Trophoblast cell (in vitro differentiated cells and primary cell): Measurements from ENCODE around the gene SLC35E2B. TPM values are rescaled to one million over a fixed set of nuclear protein-coding genes. Genes with fewer than 3 reads are reported as not detected.
"Not testable (repeated sequence)": the region's sequence is repeated elsewhere in the genome, so short reads cannot be mapped to it uniquely, and the experiment has no call there.

Source experiments
- DNase-seq, 2 donors: peaks; one replicate each; pipeline ENCODE4 v3.0.0-alpha.2; 2016
- H2AFZ ChIP-seq: 2 replicates; pipeline ENCODE4 v1.6.1; 2013; ENCODE audit warnings: low read length, moderate library complexity, mild to moderate bottlenecking; ENCODE audit not compliant: insufficient read depth, poor library complexity
- H2AK5ac ChIP-seq: 2 replicates; pipeline ENCODE4 v1.6.1; 2013; ENCODE audit warnings: mild to moderate bottlenecking, low read length
- H2BK120ac ChIP-seq: 2 replicates; pipeline ENCODE4 v1.6.1; 2013; ENCODE audit warnings: low read length, mild to moderate bottlenecking, moderate library complexity; ENCODE audit not compliant: insufficient read depth, poor library complexity
- H2BK12ac ChIP-seq: 2 replicates; pipeline ENCODE4 v1.6.1; 2013; ENCODE audit warnings: mild to moderate bottlenecking, low read length, moderate library complexity
- H2BK5ac ChIP-seq: 2 replicates; pipeline ENCODE4 v1.6.1; 2013; ENCODE audit warnings: low read length, low read depth, moderate library complexity, mild to moderate bottlenecking; ENCODE audit not compliant: poor library complexity
- H3K14ac ChIP-seq: 2 replicates; pipeline ENCODE4 v1.6.1; 2013; ENCODE audit warnings: mild to moderate bottlenecking, low read length
- H3K18ac ChIP-seq: 2 replicates; pipeline ENCODE4 v1.6.1; 2013; ENCODE audit warnings: mild to moderate bottlenecking, low read length
- H3K23ac ChIP-seq: 2 replicates; pipeline ENCODE4 v1.6.1; 2013; ENCODE audit warnings: low read length
- H3K27ac ChIP-seq: 2 replicates; pipeline ENCODE4 v1.5.1; 2013; ENCODE audit warnings: low read depth, mild to moderate bottlenecking, inconsistent platforms, low read length, moderate library complexity
- H3K27me3 ChIP-seq: 2 replicates; pipeline ENCODE4 v1.6.1; 2013; ENCODE audit warnings: inconsistent platforms, mild to moderate bottlenecking, low read length, moderate library complexity; ENCODE audit not compliant: insufficient read depth
- H3K36me3 ChIP-seq, 2 experiments: 1 replicate in 1 of 2; 2 replicates in 1 of 2; pipeline ENCODE4 v1.6.1; 2013; ENCODE audit warnings: low read length in 2 of 2, mild to moderate bottlenecking in 2 of 2, moderate library complexity in 1 of 2; ENCODE audit not compliant: insufficient read depth in 2 of 2, control insufficient read depth in 1 of 2
- H3K4ac ChIP-seq: 2 replicates; pipeline ENCODE4 v1.6.1; 2013; ENCODE audit warnings: low read depth, mild to moderate bottlenecking, low read length, moderate library complexity
- H3K4me1 ChIP-seq, 2 experiments: 1 replicate in 1 of 2; 2 replicates in 1 of 2; pipeline ENCODE4 v1.6.1; 2013; ENCODE audit warnings: low read length in 2 of 2, mild to moderate bottlenecking in 2 of 2, moderate library complexity in 1 of 2; ENCODE audit not compliant: insufficient read depth in 2 of 2, control insufficient read depth in 1 of 2
- H3K4me2 ChIP-seq: 2 replicates; pipeline ENCODE4 v1.6.1; 2013; ENCODE audit warnings: inconsistent platforms, mild to moderate bottlenecking, low read length, moderate library complexity
- H3K4me3 ChIP-seq: 2 replicates; pipeline ENCODE4 v1.5.1; 2013; ENCODE audit warnings: mild to moderate bottlenecking, low read depth, low read length, inconsistent platforms
- H3K79me1 ChIP-seq: one replicate; pipeline ENCODE4 v1.6.1; 2013; ENCODE audit warnings: low read length
- H3K79me2 ChIP-seq: 2 replicates; pipeline ENCODE4 v1.6.1; 2013; ENCODE audit warnings: low read length, mild to moderate bottlenecking; ENCODE audit not compliant: control insufficient read depth, insufficient read depth, poor library complexity
- H3K9ac ChIP-seq: 2 replicates; pipeline ENCODE4 v1.6.1; 2013; ENCODE audit warnings: mild to moderate bottlenecking, low read length
- H3K9me3 ChIP-seq: 2 replicates; pipeline ENCODE4 v1.6.1; 2013; ENCODE audit warnings: low read depth, mild to moderate bottlenecking, control low read depth, inconsistent platforms, low read length; ENCODE audit not compliant: insufficient read depth
- H4K12ac ChIP-seq: 2 replicates; pipeline ENCODE4 v1.6.1; 2013; ENCODE audit warnings: low read depth, mild to moderate bottlenecking, low read length, moderate library complexity
- H4K8ac ChIP-seq: 2 replicates; pipeline ENCODE4 v1.6.1; 2013; ENCODE audit warnings: low read depth, mild to moderate bottlenecking, low read length, moderate library complexity
- H4K91ac ChIP-seq: one replicate; pipeline ENCODE4 v1.6.1; 2013; ENCODE audit warnings: low read depth, mild to moderate bottlenecking, low read length, moderate library complexity
- WGBS: extraction: QIAGEN DNeasy Blood & Tissue Kit; methylation state at CpG from one replicate; pipeline ENCODE4 v1.1.7; 2013; ENCODE audit warnings: missing lambda C conversion rate; ENCODE audit not compliant: insufficient read length, insufficient coverage; ENCODE audit errors: extremely low coverage; 5-methylcytosine and 5-hydroxymethylcytosine counted together
- polyA plus RNA-seq: library from polyadenylated mRNA; stranded (reverse); fragments of 200-250 nt; gene quantifications from 2 replicates; pipeline ENCODE4 v1.2.3, GENCODE V29; 2013

Gene SLC35E2B
- polyA plus RNA-seq = 25.3 TPM in 2 replicates

- not testable (repeated sequence) for H3K36me3 ChIP-seq, H3K79me1 ChIP-seq, H2AFZ ChIP-seq, H4K12ac ChIP-seq, H2AK5ac ChIP-seq, H3K23ac ChIP-seq, H3K9ac ChIP-seq, H2BK12ac ChIP-seq, H3K9me3 ChIP-seq, H3K4ac ChIP-seq, H3K4me1 ChIP-seq, H3K79me2 ChIP-seq, H3K27me3 ChIP-seq
- Histone ChIP-seq H4K8ac (peak within 1 kb of the TSS; percentile 91), H2BK5ac (peak within 1 kb of the TSS; percentile 84), H3K14ac (peak within 1 kb of the TSS; percentile 87), H3K27ac (peak within 1 kb of the TSS; percentile 96), H3K4me3 (peak within 1 kb of the TSS; percentile 74), H3K4me2 (peak within 1 kb of the TSS; percentile 47), H2BK120ac (peak within 1 kb of the TSS; percentile 83), H3K18ac (peak within 1 kb of the TSS; percentile 59), H4K91ac (peak within 1 kb of the TSS; percentile 83)
- no CpG with 5 or more reads among the region's 98 CpGs for WGBS
- peak; percentile 67 to 93 for DNase-seq
These were observed at the start of gene SLC35E2B for GRCh38 chr1:1692714-1693647. SLC35E2B (minus strand) TSS chr1:1692795; CDS start chr1:1676699, 16,096 bp downstream.

DNA sequence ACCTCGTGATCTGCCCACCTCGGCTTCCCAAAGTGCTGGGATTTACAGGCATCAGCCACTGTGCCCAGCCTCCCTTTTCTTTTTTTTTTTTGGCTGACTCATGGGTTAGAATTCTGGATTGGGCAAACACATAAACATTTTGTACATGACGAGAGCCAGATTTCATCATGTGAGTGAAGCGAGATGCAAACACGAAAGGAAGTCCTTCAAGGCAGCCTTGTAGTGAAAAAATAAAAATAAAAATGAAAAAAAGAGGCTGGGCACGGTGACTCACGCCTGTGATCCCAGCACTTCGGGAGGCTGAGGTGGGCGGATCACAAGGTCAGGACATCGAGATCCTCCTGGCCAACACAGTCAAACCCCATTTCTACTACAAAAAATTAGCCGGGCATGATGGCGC is 48.4 kb upstream of the SLC35E2B start:
- WGBS = no CpG with 5 or more reads among the region's 12 CpGs
- H3K79me2 ChIP-seq, H3K4ac ChIP-seq, H2BK120ac ChIP-seq, H4K12ac ChIP-seq, H3K79me1 ChIP-seq, H2AFZ ChIP-seq, H3K14ac ChIP-seq, H4K91ac ChIP-seq, H2AK5ac ChIP-seq, H3K27ac ChIP-seq, H3K4me2 ChIP-seq, H2BK5ac ChIP-seq, H3K4me1 ChIP-seq, H3K23ac ChIP-seq, H3K9me3 ChIP-seq, H3K27me3 ChIP-seq, H3K4me3 ChIP-seq, H3K18ac ChIP-seq, H4K8ac ChIP-seq, H2BK12ac ChIP-seq, H3K9ac ChIP-seq: not testable (repeated sequence)
- H3K36me3 ChIP-seq = peaks cover 18 to 20% of the 10 kb centered on the region in 2 experiments
- peak; percentile 66 to 95 for DNase-seq

GRCh38 chr1:1738799-1739337 is 46.3 kb upstream of the SLC35E2B start:
- DNase-seq, H3K4ac ChIP-seq, H3K4me2 ChIP-seq, H3K4me3 ChIP-seq, H2BK120ac ChIP-seq, H3K14ac ChIP-seq, H2BK5ac ChIP-seq, H2AK5ac ChIP-seq, H2AFZ ChIP-seq, H3K27me3 ChIP-seq, H3K79me2 ChIP-seq, H4K8ac ChIP-seq, H4K91ac ChIP-seq, H3K23ac ChIP-seq, H3K79me1 ChIP-seq, H3K18ac ChIP-seq, H3K4me1 ChIP-seq, H3K9me3 ChIP-seq, H3K9ac ChIP-seq, H3K27ac ChIP-seq, H2BK12ac ChIP-seq, H4K12ac ChIP-seq: not testable (repeated sequence)
- peaks cover 24 to 29% of the 10 kb centered on the region in 2 experiments for H3K36me3 ChIP-seq
- WGBS = no CpG with 5 or more reads among the region's 22 CpGs

DNA sequence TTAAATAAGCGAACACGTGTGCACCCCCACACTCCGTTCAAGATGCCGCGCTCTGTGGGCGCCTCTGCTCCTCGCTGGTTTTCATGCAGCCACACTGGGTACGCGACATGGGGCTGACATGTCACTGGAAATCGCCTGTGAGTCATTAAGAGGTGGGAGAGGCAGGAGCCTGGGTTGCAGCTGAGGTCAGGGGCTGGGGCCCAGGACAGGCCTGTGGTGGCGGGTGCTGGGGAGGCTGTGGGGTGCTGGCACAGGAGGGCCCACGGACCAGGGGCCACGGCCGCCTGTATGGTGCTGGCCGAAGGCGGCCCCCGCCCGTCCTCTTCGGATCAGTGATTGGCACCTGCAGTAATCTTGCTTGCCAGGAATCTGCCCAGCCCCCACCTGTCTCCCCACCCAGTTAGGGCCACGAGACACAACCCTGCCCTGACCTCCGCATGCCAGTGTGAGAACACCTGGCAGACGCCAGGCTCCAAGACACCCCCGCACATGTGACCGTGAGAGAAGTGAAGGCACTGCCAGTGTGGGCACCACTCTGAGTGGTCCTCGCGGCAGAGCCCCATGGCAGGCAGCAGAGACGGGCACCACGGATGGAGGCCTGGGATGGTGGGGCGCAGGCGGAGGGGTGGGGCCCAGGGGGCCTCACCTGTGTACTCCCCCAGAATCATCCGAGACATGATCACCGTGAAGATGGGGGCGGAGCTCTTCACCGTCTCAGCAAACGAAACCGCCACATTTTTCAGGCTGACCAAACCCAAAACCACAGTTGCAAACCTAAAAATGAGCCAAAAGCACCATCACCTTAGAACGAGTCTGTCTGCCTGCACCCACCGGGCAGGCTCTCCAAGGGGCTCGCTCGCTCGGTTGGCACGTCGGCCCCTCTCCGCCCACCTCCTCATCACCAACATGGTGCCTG is 45.3 kb upstream of the SLC35E2B start:
- no CpG with 5 or more reads among the region's 44 CpGs for WGBS
- H3K23ac ChIP-seq = not testable (repeated sequence)

More for the DNA sequence above, 45.3 kb upstream of the SLC35E2B start:
- not testable (repeated sequence) for H3K14ac ChIP-seq, H4K12ac ChIP-seq, DNase-seq, H2BK120ac ChIP-seq, H3K4me3 ChIP-seq, H3K4ac ChIP-seq, H3K79me1 ChIP-seq, H3K9ac ChIP-seq, H4K8ac ChIP-seq, H4K91ac ChIP-seq, H3K9me3 ChIP-seq, H2AFZ ChIP-seq, H3K27me3 ChIP-seq, H2BK5ac ChIP-seq, H3K27ac ChIP-seq, H3K18ac ChIP-seq, H2BK12ac ChIP-seq, H2AK5ac ChIP-seq, H3K79me2 ChIP-seq, H3K4me1 ChIP-seq, H3K4me2 ChIP-seq
- peaks cover 25 to 32% of the 10 kb centered on the region in 2 experiments for H3K36me3 ChIP-seq
